H7 (cell line): ENCODE data around the gene CTIF. TPM values are rescaled to one million over a fixed set of nuclear protein-coding genes. Genes with fewer than 3 reads are reported as not detected.

Experiments
- DNase-seq: peaks from one replicate; pipeline ENCODE4 v3.0.0; 2012
- H3K27me3 ChIP-seq: 2 replicates; pipeline ENCODE4 v1.6.0; 2011; ENCODE audit warnings: mild to moderate bottlenecking, low read length; ENCODE audit not compliant: control insufficient read depth, insufficient read depth
- H3K36me3 ChIP-seq: replicated peaks from 2 replicates; pipeline ENCODE4 v1.5.1; 2011; ENCODE audit warnings: low read length; ENCODE audit not compliant: control insufficient read depth, insufficient read depth
- H3K4me3 ChIP-seq: 2 replicates; pipeline ENCODE4 v1.5.1; 2011; ENCODE audit warnings: low read depth, mild to moderate bottlenecking, control low read depth, low read length, moderate library complexity; ENCODE audit not compliant: insufficient read depth
- total RNA-seq: library from RNA; depleted of rRNA; stranded (reverse); fragments of >200 nt; shearing (Covaris generic); gene quantifications from 2 replicates; pipeline ENCODE4 v1.2.3, GENCODE V29; 2014

Gene CTIF
- total RNA-seq, 1 experiment from 2014 or later: 9.8 TPM

DNA sequence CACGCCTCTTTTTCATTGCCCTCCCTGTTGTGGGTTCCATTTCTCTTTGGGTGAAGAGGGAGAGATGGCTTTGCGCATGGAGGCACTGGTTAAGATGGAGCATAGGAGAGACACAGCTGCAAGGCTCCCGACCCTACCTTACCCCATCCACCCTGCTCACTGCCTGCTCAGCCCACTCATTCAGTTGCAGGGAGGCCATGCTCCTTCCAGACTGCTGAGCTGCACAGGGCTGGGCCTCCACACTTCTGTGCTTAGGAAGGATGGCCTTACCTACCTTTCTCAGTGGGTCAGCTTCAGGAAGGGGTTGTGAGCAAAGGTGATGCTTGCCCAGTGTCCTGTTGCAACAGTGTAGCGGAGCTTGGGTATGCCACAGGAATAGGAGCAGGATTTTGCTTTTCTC is 127.8 kb downstream of the CTIF start:
- DNase-seq: no peak
- H3K4me3 ChIP-seq: no peak overlapping the region
- H3K27me3 ChIP-seq: no peaks in the 10 kb centered on the region
- H3K36me3 ChIP-seq: no peaks in the 10 kb centered on the region; the same call in 1 of the 2 replicates

DNA sequence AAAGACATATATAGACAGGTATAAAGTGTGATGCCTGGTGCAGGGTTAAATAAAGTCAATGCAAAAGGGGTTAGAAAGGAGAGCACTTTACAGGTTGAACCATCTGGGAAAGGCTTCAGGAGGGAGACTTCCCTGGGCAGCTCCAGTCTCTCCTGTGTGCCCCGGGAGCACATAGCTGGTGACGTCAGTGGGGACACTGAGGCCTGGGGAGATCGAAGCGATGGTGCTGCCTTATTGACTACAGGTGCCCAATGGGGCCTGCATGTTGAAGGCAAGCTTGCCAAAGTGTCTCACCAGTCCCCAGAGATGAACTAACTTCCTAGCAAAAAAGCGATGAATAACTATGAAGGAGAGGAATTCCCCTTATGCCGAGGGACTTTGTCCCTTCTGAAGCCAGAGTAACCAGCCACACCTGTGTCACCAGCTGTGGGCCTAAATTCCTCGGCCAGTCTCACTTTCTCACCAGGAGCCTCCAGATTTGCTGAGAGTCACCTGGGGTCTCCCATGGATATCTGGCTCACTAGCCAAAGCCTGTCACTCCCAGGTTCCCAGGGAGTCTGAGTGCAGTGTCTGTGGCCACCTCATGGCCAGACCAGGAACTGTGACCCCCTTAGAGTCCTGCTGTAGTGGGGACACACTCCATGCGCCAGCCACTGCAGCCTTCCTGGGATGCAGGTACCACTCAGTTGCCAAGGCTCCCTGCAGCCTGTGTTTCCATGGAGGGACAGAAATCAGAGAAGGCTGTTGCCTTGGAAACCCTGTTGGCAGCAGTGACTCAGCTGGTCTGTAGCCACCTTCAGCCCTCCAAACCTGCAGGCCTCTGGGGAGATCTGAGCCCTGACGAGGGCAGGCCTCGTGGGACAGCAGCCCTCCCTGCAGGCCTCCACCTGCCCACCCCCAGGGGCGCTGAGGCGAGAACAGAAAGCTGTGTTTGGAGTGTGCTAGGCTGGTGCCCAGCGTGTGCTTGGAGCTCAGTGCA is 128.7 kb downstream of the CTIF start:
- no peaks in the 10 kb centered on the region for H3K27me3 ChIP-seq
- H3K36me3 ChIP-seq: no peaks in the 10 kb centered on the region; the same call in 1 of the 2 replicates
- no peak overlapping the region for H3K4me3 ChIP-seq
- peak; percentile 79 for DNase-seq

DNA sequence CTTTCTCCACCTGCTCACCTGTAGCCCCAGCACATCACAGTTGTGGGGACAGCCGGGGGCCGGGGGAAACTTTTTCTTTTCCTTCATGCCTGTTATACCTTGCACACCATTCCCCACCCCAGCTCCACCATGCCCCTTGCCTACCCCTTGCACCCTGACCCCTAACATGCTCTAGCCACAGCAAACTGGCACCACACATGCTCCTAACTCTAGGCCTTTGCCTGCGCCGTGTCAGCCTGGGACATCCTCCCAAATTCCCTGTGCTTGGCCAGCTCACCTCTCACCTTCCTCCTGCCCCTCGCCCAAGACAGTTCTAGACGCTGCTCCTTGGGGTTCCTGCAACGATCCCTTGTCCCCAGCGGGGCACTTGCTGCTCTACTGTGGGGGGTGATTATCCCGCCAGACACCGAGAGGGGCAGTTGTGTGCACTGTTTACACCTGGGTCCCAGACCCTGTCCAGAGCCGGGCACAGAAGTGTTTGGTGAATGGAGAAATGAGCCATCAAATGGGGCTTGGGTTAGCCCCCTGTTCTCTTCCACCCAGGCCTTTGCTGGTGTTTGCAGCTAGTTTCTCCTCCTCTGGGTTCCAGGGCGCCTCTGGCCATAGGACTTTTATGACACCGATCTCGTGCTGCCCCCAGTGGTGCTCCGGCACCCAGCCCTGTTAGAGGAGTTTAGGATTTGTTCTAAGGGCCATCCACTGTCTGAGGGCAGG is 129.8 kb downstream of the CTIF start:
- Histone ChIP-seq H3K4me3 (no peak overlapping the region), H3K36me3 (no peaks in the 10 kb centered on the region; the same call in 1 of the 2 replicates), H3K27me3 (no peaks in the 10 kb centered on the region)
- no peak for DNase-seq

DNA sequence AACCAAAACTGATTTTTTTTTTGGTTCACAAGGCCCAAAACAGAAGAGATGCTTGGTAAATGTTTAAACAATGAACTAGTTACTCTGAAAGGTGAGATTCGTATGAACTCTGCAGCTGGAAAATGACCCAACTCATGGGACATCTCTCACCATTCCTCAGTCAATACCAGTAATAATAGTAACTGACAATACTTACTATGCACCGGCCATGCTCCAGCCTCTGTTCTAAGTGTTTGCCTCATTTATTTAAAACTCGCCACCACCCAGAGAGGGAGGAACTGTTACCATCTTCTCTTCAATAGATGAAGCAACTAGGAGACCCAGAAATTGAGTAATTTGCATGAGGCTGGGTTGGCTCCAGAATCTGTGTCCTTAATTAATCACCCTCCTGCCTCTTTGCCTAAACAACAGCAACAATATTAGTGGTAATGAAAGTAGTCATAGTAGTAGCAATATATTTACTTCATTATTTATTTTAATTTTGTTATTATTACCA is 130.4 kb downstream of the CTIF start:
- no peaks in the 10 kb centered on the region; the same call in 1 of the 2 replicates for H3K36me3 ChIP-seq
- H3K27me3 ChIP-seq: no peaks in the 10 kb centered on the region
- no peak overlapping the region for H3K4me3 ChIP-seq
- DNase-seq: no peak

DNA sequence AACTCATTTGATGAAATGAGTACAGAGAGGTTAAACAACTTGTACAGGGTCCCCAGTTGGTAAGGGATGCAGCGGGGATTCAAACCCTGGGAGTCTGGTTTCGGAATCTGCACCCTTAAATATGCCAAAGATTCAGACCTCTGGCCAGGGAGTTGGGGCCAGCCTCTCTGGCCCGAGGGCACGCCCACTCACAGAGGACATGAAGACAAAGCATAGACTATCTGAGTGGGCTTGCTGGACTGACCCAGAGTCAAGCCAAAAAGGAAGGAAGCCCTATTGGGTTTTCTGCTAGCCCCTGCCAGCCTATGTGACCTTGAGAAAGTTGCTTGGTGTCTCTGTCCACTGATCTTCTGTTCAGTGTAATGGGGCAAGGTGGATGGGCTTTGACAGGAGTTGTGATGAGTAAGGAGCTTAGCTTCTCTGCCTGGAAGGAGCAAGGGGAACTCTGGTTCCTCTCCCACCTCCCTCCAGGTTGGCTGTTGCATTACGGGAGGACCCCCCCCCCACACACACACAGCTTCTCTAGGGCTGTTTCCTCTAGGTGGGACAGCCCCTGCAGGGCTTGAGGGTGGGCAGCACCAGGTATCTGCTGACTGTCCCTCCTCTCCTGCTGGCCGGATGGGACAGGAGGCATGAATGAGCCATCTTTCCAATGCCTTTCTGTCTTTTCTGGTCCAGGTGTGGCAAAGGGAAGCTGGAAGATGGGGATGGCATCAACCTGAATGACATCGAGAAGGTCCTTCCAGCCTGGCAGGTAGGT is 131.3 kb downstream of the CTIF start:
- Histone ChIP-seq H3K36me3 (no peaks in the 10 kb centered on the region; the same call in 1 of the 2 replicates), H3K4me3 (no peak overlapping the region)
- no peak for DNase-seq

DNA sequence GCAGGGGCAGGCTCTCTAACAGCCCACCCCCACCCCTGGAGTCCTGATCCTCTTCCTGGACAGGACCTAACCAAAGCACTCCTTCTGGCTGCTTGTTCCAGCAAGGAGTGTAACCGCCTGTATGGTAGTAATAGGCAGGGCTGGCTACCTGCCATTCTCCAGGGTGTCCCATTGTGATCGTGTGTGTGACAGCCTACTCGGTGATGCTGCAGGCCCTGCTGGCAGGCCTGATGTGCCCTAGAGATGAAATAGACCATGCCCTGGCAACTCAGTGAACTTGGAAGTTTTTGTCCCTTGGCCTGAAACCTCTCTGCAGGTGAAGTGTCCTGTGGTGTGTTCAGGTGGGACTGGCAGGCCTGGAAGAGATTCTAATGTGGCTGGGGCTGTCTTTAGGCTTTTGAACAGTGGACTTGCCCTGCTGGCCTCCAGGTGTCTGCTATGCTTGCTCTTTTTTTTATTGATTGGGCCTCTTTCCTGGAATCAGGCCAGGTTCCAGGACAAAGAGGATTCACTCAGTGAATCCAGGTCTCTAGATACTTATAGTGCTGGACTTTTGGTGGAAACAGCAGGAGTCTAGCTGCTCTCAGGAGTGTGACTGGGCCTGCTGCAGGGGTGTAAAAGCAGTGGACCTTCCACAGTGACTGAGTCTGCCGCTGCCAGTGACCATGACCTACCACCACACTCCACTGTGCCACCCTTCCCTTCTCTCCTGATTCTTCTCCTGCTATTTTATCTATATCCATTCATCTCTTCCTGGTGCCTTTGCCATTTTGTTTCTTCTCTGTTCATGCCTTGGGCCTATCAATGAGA is 132.1 kb downstream of the CTIF start:
- no peaks in the 10 kb centered on the region for H3K27me3 ChIP-seq
- no peaks in the 10 kb centered on the region; the same call in 1 of the 2 replicates for H3K36me3 ChIP-seq
- H3K4me3 ChIP-seq: no peak overlapping the region
- DNase-seq: no peak

More for the DNA sequence above, 131.3 kb downstream of the CTIF start:
- no peaks in the 10 kb centered on the region for H3K27me3 ChIP-seq

DNA sequence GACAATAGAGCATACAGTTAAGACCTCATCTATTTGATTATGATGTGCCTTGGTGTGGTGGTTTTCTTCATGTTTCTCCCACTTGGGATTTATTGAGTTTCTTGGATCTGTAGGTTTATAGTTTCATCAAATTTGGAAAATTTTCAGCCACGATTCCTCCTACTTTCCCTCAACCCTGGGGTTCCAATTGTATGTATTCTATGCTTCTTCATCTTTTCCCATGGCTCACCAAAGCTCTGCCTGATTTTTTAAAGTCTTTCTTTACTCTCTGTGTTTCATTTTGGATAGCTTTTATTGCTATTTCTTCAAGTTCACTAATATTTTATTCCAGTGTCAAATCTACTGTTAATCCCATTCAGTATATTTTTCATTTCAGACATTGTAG is 132.7 kb downstream of the CTIF start:
- DNase-seq: no peak
- Histone ChIP-seq H3K4me3 (no peak overlapping the region), H3K27me3 (no peaks in the 10 kb centered on the region), H3K36me3 (no peaks in the 10 kb centered on the region; the same call in 1 of the 2 replicates)

DNA sequence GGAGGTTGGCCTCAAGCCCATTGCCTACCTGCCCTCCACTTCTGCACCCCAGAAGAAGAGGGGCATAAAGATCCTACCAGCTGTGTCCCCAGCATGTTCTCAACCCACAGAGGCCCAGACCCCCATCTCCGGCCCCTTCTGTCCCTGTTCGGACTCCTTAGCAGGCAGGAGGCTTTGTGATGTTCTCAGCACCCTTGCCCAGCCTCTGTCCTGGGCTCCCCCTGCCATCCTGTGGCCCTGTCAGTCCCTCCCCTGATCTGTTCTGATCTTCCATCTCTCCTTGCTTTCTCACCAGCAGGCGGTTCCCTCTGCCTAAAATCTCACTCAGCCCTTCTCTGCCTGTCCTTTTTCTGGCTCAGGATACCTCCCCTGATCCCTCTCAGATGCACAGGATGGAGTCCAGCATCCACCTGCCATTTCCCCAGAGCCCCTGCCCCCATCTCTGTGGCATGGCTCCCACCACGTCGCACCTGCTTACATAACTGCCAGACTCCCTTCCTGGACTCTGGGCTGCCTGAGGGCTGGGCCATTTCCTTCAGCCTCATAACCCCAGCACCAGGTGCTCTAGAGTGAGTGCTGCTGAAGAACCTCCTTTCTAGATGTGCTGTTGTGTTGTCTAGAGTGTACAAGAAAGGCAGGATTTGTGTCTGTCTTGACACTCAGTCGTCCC is 134.0 kb downstream of the CTIF start:
- Histone ChIP-seq H3K4me3 (no peak overlapping the region), H3K36me3 (no peaks in the 10 kb centered on the region; the same call in 1 of the 2 replicates), H3K27me3 (no peaks in the 10 kb centered on the region)
- DNase-seq: no peak

DNA sequence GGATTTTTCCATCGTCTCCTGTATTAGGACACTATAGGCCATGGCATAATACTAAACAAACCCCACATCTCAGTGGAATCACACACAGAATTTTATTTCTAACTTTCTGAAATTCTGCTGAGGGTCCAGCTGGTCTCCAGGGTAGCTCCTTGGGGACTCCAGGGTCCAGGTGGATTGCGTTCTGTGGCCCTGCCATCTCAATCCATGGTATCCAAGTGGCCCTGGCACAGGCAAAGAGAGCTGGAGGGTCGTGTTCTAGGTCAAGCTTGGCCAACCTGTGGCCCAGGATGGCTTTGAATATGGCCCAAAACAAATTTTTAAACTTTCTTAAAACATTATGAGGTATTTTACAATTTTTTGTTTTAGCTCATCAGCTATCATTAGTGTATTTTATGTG is 134.6 kb downstream of the CTIF start:
- Histone ChIP-seq H3K4me3 (no peak overlapping the region), H3K36me3 (no peaks in the 10 kb centered on the region; the same call in 1 of the 2 replicates), H3K27me3 (no peaks in the 10 kb centered on the region)
- no peak for DNase-seq

DNA sequence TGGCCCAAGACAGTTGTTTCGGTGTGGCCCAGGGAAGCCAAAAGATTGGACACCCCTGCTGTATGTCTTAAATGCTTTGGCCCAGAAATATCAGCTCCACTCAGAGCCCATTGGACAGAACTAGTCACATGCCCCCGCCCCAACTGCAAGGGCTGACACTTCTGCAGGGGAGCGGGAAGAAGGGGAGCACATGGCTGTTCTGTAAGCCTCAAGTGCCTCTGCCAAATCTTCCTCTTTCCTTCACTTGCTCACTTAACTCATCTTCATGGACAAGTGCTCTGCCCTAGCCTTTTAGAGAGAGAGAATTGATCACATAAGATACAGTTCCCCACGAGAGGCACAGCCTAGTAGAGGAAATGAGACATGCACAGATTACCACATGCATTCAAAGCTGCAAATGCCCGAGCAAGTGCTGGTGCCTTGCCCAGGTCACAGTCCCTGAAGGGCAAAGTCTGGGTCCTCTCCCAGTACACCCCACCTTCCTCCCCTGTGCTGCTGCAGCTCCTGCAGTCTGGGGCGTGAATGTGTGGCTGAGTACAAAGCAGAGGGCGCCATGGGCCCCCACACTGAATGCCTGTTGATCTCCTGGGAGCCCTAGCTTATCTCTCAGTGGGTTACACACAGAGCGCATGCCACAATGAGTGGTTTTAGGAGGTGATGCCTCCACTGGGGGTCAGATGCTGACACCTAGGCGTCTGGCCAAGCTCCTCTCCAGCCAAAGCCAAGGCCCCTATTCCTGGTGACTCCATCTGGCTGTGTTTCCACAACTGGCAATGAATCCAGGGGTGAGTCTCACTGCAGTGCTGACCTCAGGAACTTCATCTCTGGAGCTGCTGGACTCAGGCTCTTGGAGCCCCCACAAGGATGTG is 135.3 kb downstream of the CTIF start:
- Histone ChIP-seq H3K4me3 (no peak overlapping the region), H3K36me3 (no peaks in the 10 kb centered on the region; the same call in 1 of the 2 replicates), H3K27me3 (no peaks in the 10 kb centered on the region)
- no peak for DNase-seq

DNA sequence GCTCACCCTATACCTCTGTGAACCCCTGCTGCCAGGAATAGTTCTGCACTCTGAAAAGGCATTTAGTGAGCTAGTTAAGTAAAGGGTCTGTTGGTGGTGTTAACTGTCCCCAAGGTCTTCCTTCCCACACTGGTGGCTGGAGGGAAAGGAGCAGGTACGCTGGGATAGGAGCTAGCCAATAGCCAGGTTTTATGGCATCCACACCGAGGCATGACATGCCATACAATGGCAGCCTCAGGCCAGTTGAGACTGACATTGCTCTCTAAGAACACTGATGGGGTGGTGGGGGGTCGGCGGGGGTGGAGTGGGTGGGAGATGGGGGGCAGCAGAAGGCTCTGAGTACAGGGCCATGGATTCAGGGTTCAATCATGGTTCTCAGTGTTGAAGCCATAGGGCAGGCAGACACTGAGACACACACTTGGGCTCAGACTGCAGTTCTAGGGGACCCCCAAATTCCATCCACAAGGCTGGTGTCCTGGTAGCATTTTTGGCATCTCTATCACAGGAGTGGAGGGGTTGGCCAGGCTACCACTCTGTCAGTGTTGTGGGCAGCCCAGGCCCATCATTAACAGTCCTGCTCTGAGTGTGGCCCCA is 136.0 kb downstream of the CTIF start:
- H3K4me3 ChIP-seq: no peak overlapping the region
- no peak for DNase-seq
- no peaks in the 10 kb centered on the region for H3K27me3 ChIP-seq

DNA sequence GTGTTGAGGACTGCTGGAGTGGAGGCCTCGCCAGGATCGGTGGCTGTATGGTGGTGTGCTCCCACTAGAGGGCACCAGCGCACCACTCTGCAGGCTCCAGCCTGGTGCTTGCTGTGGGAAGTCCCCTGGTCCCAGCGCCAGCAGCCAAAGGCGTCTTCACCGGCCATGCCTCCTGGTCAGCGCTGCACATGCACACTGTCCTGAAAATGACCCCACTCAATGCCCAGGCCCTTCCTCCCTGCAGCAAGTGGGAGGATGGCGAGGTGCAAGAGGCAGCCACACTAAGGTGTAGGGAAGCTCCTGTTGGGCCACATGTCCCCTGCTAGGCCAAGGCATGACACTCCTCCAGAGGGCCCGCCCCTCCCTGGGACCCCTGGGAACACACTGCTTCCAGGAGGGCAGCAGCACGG is 136.5 kb downstream of the CTIF start:
- Histone ChIP-seq H3K27me3 (no peaks in the 10 kb centered on the region), H3K4me3 (no peak overlapping the region), H3K36me3 (no peaks in the 10 kb centered on the region; the same call in 1 of the 2 replicates)
- peak; percentile 91 for DNase-seq

More for the DNA sequence above, 136.0 kb downstream of the CTIF start:
- no peaks in the 10 kb centered on the region; the same call in 1 of the 2 replicates for H3K36me3 ChIP-seq
